Midbrain (tissue), 1 donor: Measurements from ENCODE around the gene ISCU.
A peak's percentile ranks its signal among the peaks of the same experiment; 100 is the strongest.
"Not testable (repeated sequence)": the region's sequence is repeated elsewhere in the genome, so short reads cannot be mapped to it uniquely, and the experiment has no call there.

Source experiments
- DNase-seq: peaks from one replicate; lab custom pipeline; 2025; lab: John Stamatoyannopoulos, UW

ISCU gene

GRCh38 chr12:108570743-108571608 lies 8.6 kb downstream of the ISCU start:
- no peak for DNase-seq

- no peak for DNase-seq
These were observed 9.3 kb downstream of the ISCU start for GRCh38 chr12:108571609-108572165.

- no peak for DNase-seq
These were observed 9.9 kb downstream of the ISCU start for GRCh38 chr12:108572166-108572790.

- DNase-seq = no peak
These were observed 10.9 kb downstream of the ISCU start for GRCh38 chr12:108573317-108573716.

- not testable (repeated sequence) for DNase-seq
These were observed 11.9 kb downstream of the ISCU start for GRCh38 chr12:108574276-108574675.

- DNase-seq = no peak
These were observed 13.0 kb downstream of the ISCU start for GRCh38 chr12:108575199-108575912.

GRCh38 chr12:108576660-108577234 lies 14.4 kb downstream of the ISCU start:
- DNase-seq = no peak

GRCh38 chr12:108577458-108577857 lies 15.1 kb downstream of the ISCU start:
- DNase-seq = no peak

- DNase-seq = no peak
These were observed 15.9 kb downstream of the ISCU start for GRCh38 chr12:108578264-108578663.

GRCh38 chr12:108578813-108579212 lies 16.4 kb downstream of the ISCU start:
- DNase-seq = no peak

GRCh38 chr12:108580531-108580930 lies 18.1 kb downstream of the ISCU start:
- DNase-seq = no peak

- DNase-seq = no peak
These were observed 19.2 kb downstream of the ISCU start for GRCh38 chr12:108581311-108582227.

GRCh38 chr12:108582509-108582908 lies 20.1 kb downstream of the ISCU start:
- no peak for DNase-seq

GRCh38 chr12:108582978-108583770 lies 20.8 kb downstream of the ISCU start:
- no peak for DNase-seq

- no peak for DNase-seq
These were observed 21.6 kb downstream of the ISCU start for GRCh38 chr12:108583991-108584390.

GRCh38 chr12:108584456-108585065 lies 22.2 kb downstream of the ISCU start:
- DNase-seq = no peak

- DNase-seq = no peak
These were observed 23.5 kb downstream of the ISCU start for GRCh38 chr12:108585864-108586263.

- DNase-seq = no peak
These were observed 23.9 kb downstream of the ISCU start for GRCh38 chr12:108586306-108586705.

- peak; percentile 58 for DNase-seq
These were observed 25.4 kb downstream of the ISCU start for GRCh38 chr12:108587826-108588225.
